ENCODE results near the gene COL13A1. TPM values are rescaled to one million over a fixed set of nuclear protein-coding genes. Genes with fewer than 3 reads are reported as not detected.

COL13A1 gene
- 0.17 to 0.32 TPM (median 0.29 TPM) in 5 replicates for total RNA-seq (2022; extraction: Qiagen RNA extraction)

GRCh38 chr10:69801434-69802315 lies at the start of gene COL13A1:
Gene COL13A1 (plus strand): TSS chr10:69801906. CDS start chr10:69802424, 518 bp downstream.

Other genes with a start within 250 kb of the COL13A1 start
- gene NEUROG3, start 228.5 kb upstream of the COL13A1 start, total RNA-seq (2022; extraction: Qiagen RNA extraction), result not detected in 5 replicates
- gene FAM241B, start 171.7 kb upstream of the COL13A1 start, total RNA-seq (2022; extraction: Qiagen RNA extraction), result 15.8 to 18.1 TPM (median 17.1 TPM) in 5 replicates

Data from A549 treated with AZD2906 at 1 μM for 4 hours (cell line).